Thoracic aorta (tissue), 2 donors: ENCODE results near the gene ZDHHC4. TPM values are rescaled to one million over a fixed set of nuclear protein-coding genes. Genes with fewer than 3 reads are reported as not detected.

Experiments
- ATAC-seq: fragments of 150-250 bp; one replicate; pipeline ENCODE4 v1.8.0; 2017; ENCODE audit warnings: low read depth; ENCODE audit not compliant: insufficient number of reproducible peaks, low FRiP score
- DNase-seq: peaks from one replicate; pipeline ENCODE4 v3.0.0-alpha.2; 2020; ENCODE audit warnings: low spot score
- H3K27ac ChIP-seq, 2 donors: fragments of 200-600 bp; sonication (generic); 1 replicate in 1 of 2; 2 replicates in 1 of 2; pipeline ENCODE4 v1.5.1; 2016; ENCODE audit warnings: mild to moderate bottlenecking in 2 of 2, moderate library complexity in 2 of 2
- H3K27me3 ChIP-seq: fragments of 200-600 bp; sonication (generic); replicated peaks from 2 replicates; pipeline ENCODE4 v1.6.0; 2016; ENCODE audit warnings: mild to moderate bottlenecking; ENCODE audit not compliant: insufficient read depth
- H3K36me3 ChIP-seq: fragments of 200-600 bp; sonication (generic); one replicate; pipeline ENCODE4 v1.5.1; 2016
- H3K4me1 ChIP-seq, 2 donors: fragments of 200-600 bp; sonication (generic); 1 replicate in 1 of 2; 2 replicates in 1 of 2; pipeline versions ENCODE4 v1.5.1 to v1.6.0; 2016; ENCODE audit warnings: low read depth in 2 of 2, mild to moderate bottlenecking in 1 of 2; ENCODE audit not compliant: control insufficient read depth in 1 of 2
- H3K4me3 ChIP-seq: fragments of 200-600 bp; sonication (generic); 2 replicates; pipeline ENCODE4 v1.5.1; 2016; ENCODE audit warnings: mild to moderate bottlenecking
- H3K9me3 ChIP-seq: fragments of 200-600 bp; sonication (generic); 2 replicates; pipeline ENCODE4 v1.5.1; 2016
- CTCF ChIP-seq: fragments of 200-600 bp; sonication (generic); IDR thresholded peaks from one replicate; pipeline ENCODE4 v1.5.1; 2019; ENCODE audit warnings: antibody characterized with exemption
- total RNA-seq, 2 donors: library from RNA; depleted of rRNA; stranded (reverse); fragments of >200 nt; gene quantifications; one replicate each; pipeline versions ENCODE4 v1.1.0 to v1.2.3, GENCODE V29; 2016

Gene ZDHHC4
- total RNA-seq, 2 donors from 2014 or later, result 35.3 to 101 TPM

GRCh38 chr7:6621195-6622133 lies 44.2 kb downstream of the ZDHHC4 start:
- Histone ChIP-seq H3K4me1 (peaks cover 0 to 9% of the 10 kb centered on the region in 2 donors), H3K27ac (no peak overlapping the region), H3K27me3 (no peaks in the 10 kb centered on the region), H3K4me3 (no peak overlapping the region), H3K9me3 (no peaks in the 10 kb centered on the region), H3K36me3 (peaks cover 14% of the 10 kb centered on the region)
- no peak for DNase-seq
- TF ChIP-seq CTCF, result no peak
- ATAC-seq, result no peak

- ATAC-seq (no peak), DNase-seq (no peak)
- TF ChIP-seq CTCF, result no peak
- H3K9me3 ChIP-seq, result no peaks in the 10 kb centered on the region
- no peak overlapping the region for H3K27ac ChIP-seq
- no peaks in the 10 kb centered on the region for H3K27me3 ChIP-seq
- H3K4me3 ChIP-seq, result no peak overlapping the region
- peaks cover 0 to 1% of the 10 kb centered on the region in 2 donors for H3K4me1 ChIP-seq
- H3K36me3 ChIP-seq, result peaks cover 14% of the 10 kb centered on the region
Measured at GRCh38 chr7:6622134-6622710, 45.0 kb downstream of the ZDHHC4 start.

- no peak overlapping the region for H3K4me3 ChIP-seq
- no peaks in the 10 kb centered on the region for H3K4me1 ChIP-seq
- no peak for DNase-seq
- no peak overlapping the region for H3K27ac ChIP-seq
- no peak for ATAC-seq
- no peaks in the 10 kb centered on the region for H3K9me3 ChIP-seq
- H3K27me3 ChIP-seq, result no peaks in the 10 kb centered on the region
- peaks cover 14% of the 10 kb centered on the region for H3K36me3 ChIP-seq
- TF ChIP-seq CTCF, result no peak
Measured at GRCh38 chr7:6623589-6624245, 46.5 kb downstream of the ZDHHC4 start.

GRCh38 chr7:6624246-6624611 lies 47.0 kb downstream of the ZDHHC4 start:
- Histone ChIP-seq H3K36me3 (peaks cover 14% of the 10 kb centered on the region), H3K27me3 (no peaks in the 10 kb centered on the region), H3K4me1 (no peaks in the 10 kb centered on the region), H3K4me3 (no peak overlapping the region), H3K27ac (no peak overlapping the region), H3K9me3 (no peaks in the 10 kb centered on the region)
- DNase-seq (no peak), ATAC-seq (no peak)
- no peak for TF ChIP-seq CTCF

- H3K27me3 ChIP-seq, result no peaks in the 10 kb centered on the region
- ATAC-seq, result no peak
- H3K9me3 ChIP-seq, result no peaks in the 10 kb centered on the region
- H3K36me3 ChIP-seq, result peaks cover 5% of the 10 kb centered on the region
- H3K4me3 ChIP-seq, result no peak overlapping the region
- DNase-seq, result no peak
- TF ChIP-seq CTCF, result no peak
- H3K27ac ChIP-seq, result no peak overlapping the region
- H3K4me1 ChIP-seq, result no peaks in the 10 kb centered on the region
Measured at GRCh38 chr7:6628045-6628444, 50.8 kb downstream of the ZDHHC4 start.
